Measurements from ENCODE around the gene NOL4L.
"Not testable (repeated sequence)": the region's sequence is repeated elsewhere in the genome, so short reads cannot be mapped to it uniquely, and the experiment has no call there.

The NOL4L gene

GRCh38 chr20:32612351-32613191 lies 27.4 kb upstream of the NOL4L start:
- DNase-seq = no peak

DNA sequence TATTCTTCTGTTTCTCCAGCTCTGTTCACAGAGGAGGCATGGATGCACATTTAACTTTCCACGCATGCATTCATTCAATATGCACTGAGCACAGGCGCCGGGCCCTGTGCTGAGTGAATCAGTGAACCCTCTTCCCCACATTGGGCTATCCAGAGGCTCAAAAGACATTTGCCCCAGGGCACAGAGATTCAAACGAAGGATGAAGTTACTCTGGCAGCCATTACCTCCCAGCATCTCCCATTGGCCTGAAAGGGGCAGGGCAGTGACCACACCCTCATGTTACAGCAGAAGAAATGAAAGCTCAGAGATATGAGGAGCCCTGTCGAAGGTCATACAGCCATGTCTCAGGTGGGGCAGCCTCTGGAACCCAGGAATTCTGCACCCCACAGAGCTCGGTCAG lies 26.7 kb upstream of the NOL4L start:
- no peak for DNase-seq

DNA sequence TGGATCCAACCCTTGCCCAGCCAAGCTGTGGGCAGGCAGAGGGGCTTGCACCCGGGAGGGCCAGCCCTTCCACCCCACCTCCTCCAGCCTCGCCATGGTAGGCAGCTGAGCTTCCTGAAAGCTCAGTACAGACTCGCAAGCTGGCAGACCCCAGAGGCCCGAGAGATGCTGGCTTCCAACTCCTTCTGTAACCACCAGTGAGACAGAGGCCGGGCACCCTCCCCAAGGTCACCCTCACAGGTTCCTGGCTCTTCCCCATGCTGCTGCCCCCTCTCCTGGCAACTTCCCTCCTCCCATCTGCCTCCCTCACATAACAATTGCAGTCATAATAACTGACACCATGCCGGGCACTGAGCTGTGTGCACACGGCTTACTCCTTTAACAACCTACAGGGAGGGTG lies 26.2 kb upstream of the NOL4L start:
- DNase-seq = no peak

DNA sequence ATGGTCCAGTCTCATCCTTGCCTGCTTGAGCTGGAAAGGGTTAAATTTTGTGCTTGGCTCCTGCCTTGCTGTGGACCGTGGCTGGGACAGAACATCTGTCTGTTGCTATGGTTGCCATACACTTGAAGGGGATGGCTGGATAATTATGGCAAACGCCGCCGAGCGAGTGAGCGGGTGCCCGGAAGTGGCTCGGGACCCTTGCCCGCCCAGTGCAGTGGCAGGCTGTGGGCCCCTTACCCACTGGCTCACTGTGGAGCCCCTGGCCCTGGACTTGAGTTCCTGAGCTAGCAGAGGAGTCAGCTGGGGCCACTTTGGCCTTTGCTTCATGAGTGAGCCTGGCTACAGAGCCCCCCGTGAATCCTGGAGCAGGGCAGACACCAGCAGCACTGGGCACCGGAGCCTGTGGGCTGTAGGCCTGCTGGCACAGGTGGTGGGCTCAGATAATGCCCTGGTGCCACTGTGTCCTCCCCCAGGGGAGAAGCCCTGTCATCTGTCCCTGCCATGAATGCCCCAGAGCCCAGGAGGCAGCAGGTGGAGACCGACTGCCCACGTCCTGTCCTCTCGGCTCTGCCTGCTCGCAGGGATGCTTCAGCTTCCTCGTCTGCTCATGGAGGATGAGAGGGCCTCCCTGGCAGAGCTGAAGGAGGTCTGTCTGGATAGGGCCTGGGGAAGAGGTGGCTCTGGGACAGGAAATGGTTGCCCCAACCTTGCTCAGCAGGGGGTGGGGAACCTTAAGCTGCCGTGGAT lies 25.5 kb upstream of the NOL4L start:
- DNase-seq = no peak

GRCh38 chr20:32609993-32610392 lies 24.9 kb upstream of the NOL4L start:
- DNase-seq = no peak

DNA sequence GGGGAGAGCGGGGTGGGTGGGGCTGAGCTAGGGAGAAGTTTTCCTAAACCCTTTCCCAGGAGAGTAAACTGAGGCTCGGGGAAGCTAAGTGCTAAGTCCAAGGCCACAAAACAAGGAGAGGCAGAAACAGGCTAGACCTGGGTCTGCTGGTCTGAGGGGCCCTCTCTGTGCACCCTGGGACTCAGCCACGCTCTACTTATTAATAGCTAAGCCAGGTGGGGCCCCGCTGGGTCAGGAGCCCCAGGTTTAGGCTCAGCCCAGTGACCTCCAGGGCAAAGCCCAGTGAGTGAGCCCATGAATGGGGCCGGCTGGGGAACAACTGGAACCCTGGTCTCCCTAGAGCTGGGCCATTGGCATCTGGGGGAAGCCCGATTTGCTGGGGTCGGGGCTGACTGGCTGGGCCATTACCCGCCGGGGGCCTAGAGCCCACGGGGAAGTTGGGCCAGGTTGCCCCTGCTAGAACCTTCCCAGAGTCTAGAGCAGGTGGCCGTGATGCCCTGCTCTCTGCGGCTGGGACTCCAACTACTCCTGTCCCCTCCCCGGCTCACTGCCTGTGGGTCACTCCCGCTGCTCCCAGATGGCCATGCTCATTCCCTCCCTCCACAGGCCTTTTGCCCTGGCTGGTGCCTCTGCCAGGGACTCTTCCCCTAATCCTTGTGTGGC lies 24.1 kb upstream of the NOL4L start:
- DNase-seq = no peak

DNA sequence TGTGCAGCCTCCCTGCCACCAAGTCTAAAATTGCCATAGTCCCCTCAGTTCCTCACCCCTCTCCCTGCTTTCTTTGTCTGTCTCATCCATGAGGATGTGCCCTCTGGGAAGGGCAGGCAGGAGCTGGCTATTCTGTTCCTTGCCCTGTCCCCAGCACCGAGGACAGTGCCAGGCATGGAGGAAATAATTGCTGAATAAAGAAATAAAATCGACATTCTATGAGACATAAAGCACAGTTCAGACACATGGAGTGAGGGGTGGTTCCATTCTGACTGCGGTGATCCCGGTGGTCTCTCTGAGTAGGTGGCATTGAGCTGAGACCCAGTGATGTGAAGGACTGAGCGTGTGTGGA lies 23.5 kb upstream of the NOL4L start:
- no peak for DNase-seq

- DNase-seq = no peak
These were observed 22.9 kb upstream of the NOL4L start for GRCh38 chr20:32607727-32608663.

- DNase-seq = no peak
These were observed 22.2 kb upstream of the NOL4L start for GRCh38 chr20:32607324-32607723.

DNA sequence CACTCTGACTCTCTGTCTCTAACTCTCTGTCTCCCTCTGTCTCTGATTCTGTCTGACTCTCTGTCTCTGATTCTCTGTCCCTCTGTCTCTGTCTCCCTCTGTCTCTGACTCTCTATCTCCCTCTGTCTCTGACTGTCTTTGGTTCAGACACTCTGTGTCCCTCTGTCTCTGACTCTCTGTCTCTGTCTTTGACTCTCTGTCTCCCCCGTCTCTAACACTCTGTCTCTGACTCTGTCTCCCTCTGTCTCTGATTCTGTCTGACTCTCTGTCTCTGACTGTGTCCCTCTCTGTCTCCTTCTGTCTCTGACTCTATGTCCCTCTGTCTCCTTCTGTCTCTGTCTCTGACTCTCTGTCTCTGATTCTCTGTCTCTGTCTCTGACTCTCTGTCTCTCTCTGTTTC lies 21.7 kb upstream of the NOL4L start:
- DNase-seq = no peak

DNA sequence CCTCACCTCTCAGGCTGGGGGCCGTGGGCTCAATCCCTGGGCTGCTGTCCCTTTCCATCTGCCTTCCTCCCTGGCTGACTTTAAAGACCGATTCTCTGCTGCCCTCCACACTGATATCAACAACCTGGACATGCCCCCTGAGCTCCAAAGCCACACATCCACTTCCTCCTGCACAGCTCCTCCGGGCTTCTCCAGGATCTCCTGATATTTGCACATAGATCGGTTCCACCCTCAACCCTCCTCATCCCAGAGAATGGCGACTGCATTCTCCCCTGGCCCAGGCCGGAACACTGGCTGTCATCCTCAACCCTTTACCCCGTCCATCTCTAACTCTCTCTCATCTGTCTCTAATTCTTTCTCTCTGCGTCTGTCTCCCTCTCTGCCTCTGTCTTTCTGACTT lies 21.0 kb upstream of the NOL4L start:
- no peak for DNase-seq

GRCh38 chr20:32605167-32605656 lies 20.1 kb upstream of the NOL4L start:
- DNase-seq = no peak

GRCh38 chr20:32603046-32603726 lies 18.1 kb upstream of the NOL4L start:
- no peak for DNase-seq

GRCh38 chr20:32602273-32602672 lies 17.1 kb upstream of the NOL4L start:
- DNase-seq = no peak

GRCh38 chr20:32600681-32601237 lies 15.6 kb upstream of the NOL4L start:
- DNase-seq = no peak

GRCh38 chr20:32599783-32600340 lies 14.7 kb upstream of the NOL4L start:
- DNase-seq = no peak

GRCh38 chr20:32598606-32599005 lies 13.5 kb upstream of the NOL4L start:
- no peak for DNase-seq

DNA sequence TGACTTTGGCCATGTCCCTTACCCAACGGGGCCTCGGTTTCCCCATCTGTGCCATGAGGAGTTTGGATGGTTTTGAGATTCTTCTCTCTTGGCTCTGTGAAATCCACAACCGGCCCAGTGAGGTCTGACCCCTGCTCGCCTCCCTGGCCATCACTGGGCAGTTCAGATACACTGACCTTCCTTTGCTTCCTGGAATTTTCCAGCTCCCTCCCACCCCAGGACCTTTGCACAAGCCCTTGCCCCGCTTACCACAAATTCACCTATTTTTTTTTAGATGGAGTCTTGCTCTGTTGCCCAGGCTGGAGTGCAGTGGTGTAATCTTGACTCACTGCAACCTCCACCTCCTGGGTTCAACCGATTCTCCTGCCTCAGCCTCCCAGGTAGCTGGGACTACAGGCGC lies 12.6 kb upstream of the NOL4L start:
- DNase-seq = no peak

- no peak for DNase-seq
These were observed 11.6 kb upstream of the NOL4L start for GRCh38 chr20:32596681-32597252.

GRCh38 chr20:32595143-32595542 lies 10.0 kb upstream of the NOL4L start:
- DNase-seq = no peak

GRCh38 chr20:32594669-32595068 lies 9.5 kb upstream of the NOL4L start:
- not testable (repeated sequence) for DNase-seq

All from activated CD8-positive, alpha-beta memory T cell treated with anti-CD3 and anti-CD28 coated beads, Interleukin-2, amount 50 U/mL, for 48 hours (primary cell).